HG03095 (cell line): ENCODE measurements around the gene DR1.
"Not testable (repeated sequence)": the region's sequence is repeated elsewhere in the genome, so short reads cannot be mapped to it uniquely, and the experiment has no call there.

ENCODE experiments used
- ATAC-seq: cut with Tn5 transposase; IDR thresholded peaks from one replicate; pipeline ENCODE4 v1.9.1; 2021; ENCODE audit warnings: moderate library complexity; ENCODE audit not compliant: unreplicated experiment

The DR1 gene

DNA sequence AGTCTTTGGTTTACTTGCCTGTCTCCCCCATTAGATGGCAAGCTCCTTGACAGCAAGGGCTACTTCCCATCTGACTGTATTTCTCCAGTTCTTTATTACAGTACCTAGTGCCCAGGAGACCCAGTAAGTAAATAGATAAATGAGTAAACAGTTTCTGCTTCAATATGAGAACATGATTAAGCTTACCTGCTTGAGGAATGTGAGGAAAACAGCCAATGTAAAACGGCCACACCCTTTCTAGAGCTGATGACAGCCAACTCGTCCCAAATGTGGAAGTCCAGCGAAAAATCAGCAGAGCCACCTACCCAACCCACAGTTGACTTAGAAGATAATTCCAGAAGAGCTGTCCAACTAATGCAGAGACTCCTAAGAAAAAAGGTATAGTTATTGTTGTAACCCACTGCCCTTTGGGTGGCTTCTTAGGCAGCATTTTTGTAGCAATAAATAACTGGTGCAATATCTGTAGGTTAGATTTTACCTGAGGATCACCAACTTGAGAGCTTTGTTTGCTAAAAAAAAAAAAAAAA, 6.5 kb upstream of the DR1 start:
- ATAC-seq, result no peak

DNA sequence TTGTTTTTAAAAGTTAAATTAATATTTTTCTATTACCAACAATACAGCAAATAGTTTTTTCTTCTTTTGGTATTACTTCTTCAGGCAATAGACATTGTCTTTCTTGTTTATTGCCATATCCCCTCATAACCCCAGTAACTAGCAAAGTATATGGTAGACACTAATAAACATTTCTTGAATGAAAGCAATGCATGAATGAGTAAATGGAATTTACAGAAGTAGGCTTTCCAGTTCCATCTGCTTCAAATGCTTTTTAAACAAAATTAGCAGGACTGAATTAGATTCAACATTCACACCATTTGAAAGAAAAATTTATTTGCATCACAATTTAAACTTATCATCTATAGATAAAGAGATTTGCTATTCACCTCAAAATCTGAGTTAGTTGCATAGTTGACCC, 5.6 kb upstream of the DR1 start:
- no peak for ATAC-seq

DNA sequence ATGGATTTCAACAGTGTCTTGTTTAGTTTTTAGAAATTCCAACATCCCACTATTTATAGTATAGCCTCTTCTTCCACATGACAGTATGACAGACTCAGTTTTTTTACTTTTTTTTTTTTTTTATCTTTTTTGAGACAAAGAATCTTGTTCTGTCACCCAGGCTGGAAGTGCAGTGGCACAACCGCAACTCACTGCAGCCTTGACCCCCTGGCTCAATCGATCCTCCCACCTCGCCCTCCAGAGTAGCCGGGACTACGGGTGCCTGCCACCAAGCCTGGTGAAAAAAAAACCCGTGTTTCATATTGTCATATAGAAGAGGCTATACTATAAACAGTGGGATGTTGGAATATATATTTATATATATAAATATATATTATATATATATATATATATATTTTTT, 1.2 kb upstream of the DR1 start:
- no peak for ATAC-seq

DNA sequence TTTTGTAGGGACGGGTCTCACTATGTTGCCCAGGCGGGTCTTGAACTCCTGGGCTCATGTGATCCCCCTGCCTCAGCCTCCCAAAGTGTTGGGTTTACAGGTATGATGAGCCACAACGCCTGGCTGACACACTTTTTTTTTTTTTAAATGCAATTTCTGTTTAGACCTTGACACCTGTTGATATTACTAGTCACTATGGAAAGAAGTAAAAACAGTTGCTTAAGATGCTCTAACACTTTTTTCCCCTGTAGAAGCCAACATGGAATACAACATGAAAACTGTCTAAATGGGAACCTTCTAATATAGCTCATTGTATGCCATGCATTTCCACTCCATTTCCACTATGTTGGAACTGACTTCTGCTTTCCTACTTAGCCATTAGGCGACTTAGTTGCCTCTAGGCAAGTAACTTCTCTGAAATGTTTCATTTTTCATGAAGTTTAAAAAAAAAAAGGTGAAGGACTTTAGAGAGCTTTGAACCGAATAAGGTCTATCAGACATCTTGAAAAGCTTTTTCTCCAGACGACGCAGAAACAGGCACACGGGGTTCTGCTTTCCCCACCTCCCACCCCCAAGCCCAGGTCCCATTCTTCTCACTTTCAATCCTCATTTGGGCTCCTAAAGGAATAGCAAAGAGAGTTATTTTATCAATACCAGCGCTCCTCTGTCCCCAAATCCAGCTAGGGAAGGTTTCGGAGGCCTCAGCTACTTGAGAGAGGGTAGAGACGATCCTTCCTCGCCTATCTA, 648 bp upstream of the DR1 start:
- no peak for ATAC-seq

DNA sequence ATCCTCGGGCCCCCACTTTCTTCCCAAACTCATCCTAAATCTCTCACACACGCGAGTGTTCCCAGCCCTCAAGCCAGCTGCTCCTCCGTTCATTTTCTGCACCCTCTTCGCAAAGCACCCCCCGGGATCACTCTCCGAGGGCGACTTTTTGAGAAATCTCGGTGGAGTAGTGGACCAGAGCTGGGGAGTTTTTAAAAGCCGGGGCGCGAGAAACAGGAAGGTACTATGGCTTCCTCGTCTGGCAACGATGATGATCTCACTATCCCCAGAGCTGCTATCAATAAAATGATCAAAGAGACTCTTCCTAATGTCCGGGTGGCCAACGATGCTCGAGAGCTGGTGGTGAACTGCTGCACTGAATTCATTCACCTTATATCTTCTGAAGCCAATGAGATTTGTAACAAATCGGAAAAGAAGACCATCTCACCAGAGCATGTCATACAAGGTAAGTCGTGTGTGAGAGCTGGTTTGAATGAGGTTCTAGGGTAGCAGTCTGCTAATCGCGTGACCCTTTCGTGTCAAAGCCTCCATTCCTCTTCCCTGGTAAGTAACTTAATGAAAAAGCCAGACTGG, 800 bp downstream of the DR1 start:
- ATAC-seq, result peak; percentile 26

DNA sequence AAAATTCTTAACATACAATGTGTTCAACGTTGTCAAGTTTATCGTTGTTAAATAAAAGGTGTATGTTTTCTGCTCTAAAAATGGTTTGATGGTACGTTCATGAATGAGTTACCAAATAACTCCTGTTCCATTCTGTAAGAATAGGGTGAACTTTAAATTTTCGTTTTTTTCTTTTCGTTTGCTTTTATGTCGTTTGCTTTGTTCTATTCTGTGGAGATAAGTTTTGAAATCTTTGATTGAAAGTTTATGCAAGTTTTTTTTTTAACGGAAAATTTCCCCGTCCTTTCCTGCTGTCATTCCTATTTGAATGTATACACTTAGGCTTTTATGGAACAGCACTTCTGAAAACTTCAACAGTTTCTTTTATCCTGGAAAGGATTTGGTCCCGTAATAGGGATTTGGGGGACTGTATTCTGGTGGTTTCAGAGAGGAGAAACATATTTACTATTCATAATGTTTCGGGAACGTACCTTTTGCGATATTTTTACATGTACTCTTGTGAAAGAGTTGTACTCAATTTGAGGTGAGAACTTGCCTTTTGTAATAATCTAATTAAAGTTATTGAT, 1.7 kb downstream of the DR1 start:
- no peak for ATAC-seq

DNA sequence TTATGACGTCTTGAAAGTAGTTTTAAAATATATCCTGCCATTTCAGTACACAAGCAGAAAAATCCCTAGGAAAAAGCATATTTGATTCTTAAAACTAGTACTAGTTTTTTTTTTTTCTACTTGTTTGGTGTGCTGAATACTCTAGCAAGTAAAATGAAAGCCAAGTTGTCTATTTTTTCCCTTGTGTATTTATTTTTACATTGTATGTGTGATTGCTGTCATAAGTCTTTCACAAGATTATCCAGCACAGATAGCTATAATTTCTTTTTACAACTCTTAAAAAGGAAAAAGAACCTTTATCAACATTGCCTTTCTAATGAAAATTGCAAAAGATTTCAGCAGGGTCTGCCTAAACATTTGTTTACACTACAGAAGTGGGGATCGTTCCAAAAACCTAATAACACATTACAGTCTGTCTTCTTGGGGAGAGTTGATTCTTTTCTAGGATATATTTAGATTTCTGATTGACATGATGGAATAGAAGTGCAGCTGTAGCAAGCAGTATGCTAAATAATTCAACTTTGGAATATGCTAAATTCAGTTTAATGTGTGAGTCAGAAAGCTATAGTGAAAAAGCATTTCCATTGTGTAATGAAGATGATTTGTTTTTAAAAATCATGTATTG, 2.5 kb downstream of the DR1 start:
- ATAC-seq, result no peak

DNA sequence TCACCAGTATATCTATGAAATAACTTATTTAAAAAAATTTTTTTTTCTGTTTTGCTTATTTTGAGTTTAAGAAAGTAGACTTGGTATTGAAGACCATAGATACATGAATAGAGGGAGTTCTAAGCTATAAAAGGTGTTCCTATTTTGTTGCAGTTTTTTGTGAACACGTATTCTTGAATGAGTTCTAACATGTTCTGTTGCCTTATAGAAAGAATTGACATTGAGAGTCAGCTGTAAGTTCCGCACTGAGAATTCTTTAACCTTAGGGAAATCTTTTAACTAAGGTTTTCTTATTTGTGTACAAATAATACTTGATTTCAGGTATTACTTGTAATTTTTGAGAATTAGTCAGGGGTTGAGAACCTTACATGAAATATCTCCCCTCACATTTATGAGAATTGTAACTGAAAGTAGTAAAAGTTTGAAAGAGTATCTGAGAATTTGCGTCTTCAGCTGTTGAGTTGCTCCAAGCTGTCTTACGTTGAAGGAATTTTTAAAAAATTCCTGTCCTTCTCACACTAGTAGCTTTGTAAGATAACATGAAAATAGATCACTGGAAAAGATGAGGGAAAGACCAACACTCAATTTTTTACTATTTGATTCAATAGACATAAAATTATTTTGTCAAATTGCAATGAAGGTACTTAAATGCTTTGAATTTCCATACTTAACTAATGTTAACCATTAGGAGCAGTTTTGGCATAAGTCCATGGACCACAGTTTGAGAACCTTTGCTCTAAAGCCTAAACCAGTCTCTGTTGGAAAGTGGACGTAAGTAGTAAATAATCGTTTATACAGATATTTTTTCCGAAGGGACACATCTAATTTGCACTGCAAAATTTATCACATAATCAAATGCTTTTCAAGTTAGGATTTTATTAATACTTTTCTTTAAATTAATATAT, 3.8 kb downstream of the DR1 start:
- no peak for ATAC-seq

DNA sequence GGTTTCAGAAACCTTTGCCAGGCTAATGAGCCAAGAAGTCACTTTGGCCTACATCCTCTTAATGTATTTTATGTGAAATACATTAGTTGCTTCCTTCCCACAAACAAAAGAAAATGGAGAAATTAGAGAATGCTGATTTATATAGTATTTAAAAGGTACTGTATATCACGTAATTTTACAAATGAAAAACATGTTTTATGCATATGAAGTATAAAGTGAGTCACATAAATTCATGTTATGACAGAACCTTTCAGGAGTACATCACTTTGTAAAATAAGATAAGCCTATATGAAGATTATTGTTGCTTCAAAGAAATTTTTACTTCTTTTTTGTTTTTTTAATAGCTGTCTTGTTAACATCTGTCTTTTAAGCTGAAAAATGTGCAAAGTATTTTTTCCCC, 4.6 kb downstream of the DR1 start:
- ATAC-seq, result no peak

DNA sequence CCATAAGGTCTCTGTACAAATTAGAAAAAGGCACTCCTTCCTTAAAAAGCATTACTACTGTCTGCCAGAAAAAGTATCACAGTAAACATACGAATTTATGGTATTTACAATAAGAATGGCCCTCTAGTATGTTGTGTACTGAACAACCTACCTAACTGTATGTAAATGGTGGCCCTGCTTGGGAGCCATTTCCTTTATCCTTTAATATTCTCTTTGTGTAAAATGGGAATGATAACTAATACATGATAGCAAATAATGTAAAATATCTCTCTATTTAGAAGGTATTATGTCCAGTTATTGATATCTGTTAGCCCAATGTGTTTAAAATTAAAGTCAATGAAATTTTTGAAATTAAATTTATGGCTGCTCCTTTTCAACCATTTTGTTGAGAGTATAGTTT, 5.2 kb downstream of the DR1 start:
- ATAC-seq, result no peak

DNA sequence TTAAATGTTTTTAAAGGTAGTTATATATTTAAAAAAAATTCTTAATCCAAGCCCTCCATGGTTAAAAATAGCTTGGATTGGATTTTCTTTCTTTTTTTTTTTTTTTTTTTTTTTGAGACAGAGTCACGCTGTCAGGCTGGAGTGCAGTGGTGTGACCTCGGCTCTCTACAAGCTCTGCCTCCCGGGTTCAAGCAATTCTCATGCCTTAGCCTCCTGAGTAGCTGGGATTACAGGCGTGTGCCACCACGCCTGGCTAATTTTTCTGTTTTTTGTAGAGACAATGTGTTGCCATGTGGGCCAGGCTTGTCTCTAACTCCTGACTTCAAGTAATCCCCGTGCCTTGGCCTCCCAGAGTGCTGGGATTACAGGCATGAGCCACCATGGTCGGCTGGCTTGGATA, 5.6 kb downstream of the DR1 start:
- ATAC-seq, result not testable (repeated sequence)

DNA sequence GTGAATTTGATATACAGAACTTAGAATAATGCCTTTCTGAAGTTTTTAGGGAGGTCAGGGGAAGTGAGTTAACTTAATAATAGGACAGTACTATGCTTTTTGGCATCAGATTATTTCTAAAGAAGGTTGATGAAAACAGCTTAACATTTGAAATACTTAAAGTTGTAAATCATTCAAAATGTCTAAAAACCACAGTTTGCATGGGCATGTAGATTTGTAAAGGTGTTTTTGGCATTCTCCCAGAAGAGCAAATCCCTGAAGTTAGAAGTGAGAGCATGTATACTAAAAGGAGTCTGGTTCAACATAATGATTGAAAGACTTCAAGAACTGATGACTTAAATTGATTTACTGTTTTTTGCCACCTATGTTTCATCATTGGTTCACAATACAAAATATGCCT, 6.7 kb downstream of the DR1 start:
- no peak for ATAC-seq

DNA sequence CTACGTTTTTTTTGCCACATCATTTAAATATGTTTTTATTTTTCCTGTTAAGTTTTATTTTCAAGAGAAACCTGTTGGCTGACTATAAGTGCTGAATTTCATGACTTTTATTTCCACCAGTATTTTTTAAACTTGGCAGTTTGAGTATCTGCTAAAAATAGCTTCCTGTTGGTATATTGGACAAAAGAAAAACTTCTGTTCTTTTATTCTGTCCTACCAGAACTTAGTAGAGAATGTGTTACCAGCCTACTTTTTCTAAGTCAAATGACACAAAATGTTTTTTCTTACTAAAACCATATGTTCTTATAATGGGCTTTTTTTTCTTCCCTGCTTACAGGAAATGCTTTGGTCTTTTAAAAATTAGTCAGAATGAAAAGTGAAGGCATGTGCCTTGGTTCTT, 7.6 kb downstream of the DR1 start:
- no peak for ATAC-seq

DNA sequence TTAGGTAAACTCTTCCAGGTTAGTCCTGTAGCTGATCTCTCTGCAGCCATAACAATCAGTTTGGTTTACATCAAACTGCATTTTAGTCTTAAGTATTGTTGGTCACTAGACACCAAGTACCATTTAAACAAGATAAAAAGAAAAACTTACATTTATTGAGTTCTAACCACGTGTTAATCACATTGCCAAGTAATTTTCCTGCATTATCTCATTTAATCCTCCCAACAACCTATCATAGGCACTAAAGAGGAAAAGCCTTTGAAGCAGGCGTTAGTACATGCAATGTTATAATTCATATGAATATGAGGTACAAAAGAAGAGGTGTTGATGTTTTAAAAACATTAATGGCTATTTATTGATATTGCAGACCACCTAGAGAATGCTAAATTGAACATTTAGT, 9.0 kb downstream of the DR1 start:
- no peak for ATAC-seq

DNA sequence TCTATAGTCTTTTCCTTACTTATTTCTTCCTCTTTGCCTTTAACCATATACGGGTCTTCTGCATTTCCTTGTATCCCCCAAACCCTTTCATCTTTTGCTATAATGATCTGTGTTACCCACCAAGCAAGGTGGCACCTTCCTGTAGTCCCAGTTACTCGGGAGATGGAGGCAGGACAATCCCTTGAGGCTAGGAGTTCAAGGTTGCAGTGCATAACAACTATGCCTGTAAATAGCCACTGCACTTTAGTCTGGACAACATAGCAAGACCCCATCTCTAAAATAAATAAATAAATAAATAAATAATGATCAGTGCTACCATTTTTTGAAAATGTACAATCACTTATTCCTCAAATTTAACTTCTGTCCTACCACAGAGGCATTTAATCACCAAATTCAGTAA, 11.5 kb downstream of the DR1 start:
- no peak for ATAC-seq

DNA sequence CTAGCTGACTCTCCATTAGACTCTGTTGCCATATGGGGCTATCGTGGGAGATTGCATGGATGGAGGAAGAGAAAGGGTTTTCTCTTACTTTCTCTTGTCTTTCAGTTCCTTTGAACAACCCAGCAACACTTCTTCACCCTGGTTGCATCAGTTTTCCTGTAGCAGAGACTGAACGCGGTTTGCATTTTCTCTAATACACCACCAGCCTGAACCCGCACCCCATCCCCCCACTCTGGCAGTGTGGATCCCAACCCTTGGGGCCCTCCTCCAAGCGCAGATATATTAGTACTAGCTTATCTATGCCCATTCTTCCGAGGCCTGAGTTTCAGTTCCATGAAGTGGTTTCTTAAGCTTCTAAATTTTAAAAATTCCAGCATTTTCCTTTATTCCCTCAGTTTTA, 12.6 kb downstream of the DR1 start:
- no peak for ATAC-seq

DNA sequence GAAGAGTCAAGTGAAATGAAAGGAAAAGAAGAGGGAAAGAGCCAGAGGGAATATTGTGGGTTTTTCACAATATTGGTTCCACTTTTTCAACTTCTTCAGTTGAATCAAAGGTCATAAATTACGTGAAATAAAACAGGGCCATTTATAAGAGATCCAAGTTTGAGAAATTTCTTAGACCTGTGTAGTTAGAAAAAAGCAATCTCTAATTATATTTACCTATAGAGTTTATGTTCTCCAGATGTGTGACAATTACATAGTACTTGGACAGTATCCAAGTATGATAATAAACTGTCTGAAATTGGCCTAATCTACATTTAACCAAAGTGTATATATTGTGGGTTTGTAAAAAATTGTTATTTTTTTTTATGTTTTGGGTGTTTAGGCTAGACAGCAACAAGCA, 14.4 kb downstream of the DR1 start:
- ATAC-seq, result no peak

DNA sequence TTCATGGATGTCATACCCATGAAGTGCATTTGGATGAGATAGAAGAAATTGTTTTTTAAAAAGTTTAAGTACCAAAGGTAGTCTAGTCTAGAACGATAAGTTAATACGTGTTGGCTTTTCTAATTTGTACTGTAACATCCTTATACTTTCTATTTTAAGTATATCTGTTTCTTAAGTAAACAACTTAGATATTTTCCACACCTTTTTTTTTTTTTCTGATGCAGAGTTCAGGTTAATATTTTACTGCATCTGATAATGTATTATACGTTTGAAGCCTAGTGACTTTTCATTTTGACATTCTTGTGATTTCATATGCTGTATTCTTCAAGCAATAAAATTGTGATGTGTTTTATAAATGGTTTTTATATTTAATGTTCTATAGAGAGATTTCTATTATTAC, 16.5 kb downstream of the DR1 start:
- no peak for ATAC-seq

DNA sequence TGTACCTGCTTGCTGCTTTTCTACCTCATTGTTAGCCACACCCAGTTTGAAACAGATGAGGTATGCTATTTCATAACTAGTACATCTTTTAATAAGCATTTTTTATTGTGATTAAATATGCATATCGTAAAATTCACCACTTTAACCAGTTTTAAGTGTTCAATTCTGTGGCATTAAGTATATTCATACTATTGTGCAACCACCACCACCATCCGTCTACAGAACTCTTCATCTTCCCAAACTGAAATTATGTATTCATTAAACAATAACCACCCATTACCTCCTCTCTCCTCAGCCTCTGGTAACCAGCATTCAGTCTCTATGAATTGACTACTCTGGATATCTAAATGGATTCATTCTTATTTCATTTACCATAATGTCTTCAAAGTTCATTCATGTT, 20.1 kb downstream of the DR1 start:
- ATAC-seq, result no peak

DNA sequence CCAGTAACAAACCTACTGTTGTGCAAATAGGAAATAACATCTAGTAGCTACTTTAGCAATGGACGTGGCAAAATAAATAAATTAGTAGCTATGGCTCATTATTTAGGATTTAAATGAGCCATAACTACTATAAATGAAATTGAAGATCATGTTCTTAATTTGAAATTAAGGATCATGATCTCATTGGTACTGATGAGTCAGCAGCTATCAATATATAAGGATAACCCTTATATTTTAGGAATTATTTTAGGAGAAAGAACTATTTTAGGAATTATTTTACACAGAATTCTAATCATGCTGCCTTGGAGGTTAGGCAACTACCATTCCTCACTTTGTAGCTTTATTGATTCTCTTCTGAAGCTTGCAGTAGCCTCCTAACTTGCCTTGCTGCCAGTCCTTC, 24.0 kb downstream of the DR1 start:
- no peak for ATAC-seq
